HG02759 (cell line): ENCODE results near the gene NPAS1.
"Not testable (repeated sequence)": the region's sequence is repeated elsewhere in the genome, so short reads cannot be mapped to it uniquely, and the experiment has no call there.

ENCODE experiments used
- ATAC-seq: cut with Tn5 transposase; IDR thresholded peaks from one replicate; pipeline ENCODE4 v1.9.1; 2021; ENCODE audit warnings: mild to moderate bottlenecking, moderate library complexity; ENCODE audit not compliant: unreplicated experiment

NPAS1 gene

DNA sequence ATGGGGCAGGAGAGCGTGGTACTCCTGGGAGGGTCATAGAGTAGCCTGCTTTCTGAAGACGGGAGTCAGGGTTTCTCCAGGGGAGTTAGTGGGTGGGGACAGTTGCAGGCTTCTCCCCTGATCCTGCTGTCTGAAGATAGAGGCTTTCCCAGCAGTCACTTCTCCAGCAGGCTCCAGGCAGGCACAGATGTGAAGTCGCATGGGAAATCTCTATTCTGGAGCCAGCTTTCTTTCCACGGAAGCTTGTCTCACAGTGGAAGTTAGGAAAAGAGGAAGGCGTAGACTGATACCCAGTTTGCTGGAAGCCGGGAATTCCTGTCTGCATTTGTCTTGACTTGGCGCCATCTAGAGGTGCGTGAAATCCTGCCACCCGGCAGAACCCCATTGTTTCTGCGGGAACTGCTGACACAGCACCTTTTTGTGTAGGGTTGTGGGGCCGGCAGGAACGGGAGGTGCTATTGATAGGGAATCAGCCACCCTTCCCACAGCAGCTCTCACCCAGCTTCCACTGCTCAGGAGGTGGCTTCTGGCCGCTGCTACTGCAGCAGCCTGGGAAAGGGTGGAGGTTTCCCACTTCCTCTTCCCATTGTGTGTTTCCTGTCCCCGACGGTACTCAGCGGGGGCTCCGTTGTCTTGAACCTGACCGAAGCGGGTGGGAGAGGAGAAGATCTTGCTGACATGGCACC, 28.5 kb upstream of the NPAS1 start:
- no peak for ATAC-seq

DNA sequence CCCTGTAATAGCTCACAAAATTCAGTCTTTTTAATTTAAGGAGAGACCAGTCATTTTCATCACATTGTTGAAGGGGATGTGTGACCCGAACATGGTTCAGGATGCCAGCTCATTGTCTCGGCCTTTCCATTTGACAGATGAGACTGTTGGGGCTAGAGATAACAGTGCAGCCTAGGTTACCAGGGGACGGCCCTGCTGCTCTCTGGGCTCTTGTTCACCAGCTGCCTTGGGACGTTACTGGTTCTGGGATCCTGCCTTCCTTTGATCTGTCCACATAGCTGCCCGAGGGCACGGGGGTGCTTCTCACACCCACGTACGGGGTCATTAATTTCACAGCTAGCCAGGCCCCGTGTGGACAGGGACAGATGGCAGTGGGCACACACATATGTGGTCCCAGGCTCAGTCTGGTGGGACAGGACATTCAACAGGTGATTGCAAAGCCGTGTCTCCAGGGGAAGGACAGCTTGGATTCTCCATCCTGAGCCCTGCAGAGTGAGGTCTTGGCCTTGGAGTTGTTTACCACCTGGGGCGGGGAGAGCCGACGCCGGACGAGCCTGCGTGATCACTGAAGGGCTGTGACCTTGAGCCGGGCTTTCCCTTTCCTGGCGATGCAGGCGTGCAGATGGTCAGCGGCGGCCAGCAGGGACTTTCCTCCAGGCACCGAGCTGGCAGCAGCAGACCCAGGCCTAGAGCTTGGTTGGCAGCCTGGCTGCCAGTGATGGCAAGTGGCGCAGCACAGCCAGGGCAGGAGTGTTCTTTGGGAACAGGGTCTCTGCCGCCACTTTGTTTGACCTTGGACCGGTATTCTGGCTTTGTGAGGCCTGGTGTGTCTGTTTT, 26.7 kb upstream of the NPAS1 start:
- ATAC-seq: no peak

DNA sequence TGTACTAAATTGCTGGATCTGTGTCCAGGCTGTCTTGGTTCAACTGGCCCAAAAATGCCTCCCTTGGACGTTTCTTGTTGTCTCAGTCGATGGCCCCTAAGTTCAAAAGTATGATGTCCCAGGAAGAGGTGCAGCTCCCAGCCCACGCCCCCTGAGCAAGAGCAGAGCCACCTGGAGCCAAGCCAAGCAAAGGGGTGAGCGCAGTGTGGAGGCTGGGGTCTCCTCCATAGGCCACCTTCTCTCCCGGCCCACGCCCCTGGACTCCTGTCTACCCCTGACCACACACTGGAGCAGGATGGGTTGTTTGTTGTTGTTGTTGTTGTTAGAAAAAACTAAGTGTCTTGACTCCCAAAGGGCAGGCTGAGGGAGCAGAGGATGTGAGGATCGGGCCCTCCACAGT, 26.0 kb upstream of the NPAS1 start:
- no peak for ATAC-seq

DNA sequence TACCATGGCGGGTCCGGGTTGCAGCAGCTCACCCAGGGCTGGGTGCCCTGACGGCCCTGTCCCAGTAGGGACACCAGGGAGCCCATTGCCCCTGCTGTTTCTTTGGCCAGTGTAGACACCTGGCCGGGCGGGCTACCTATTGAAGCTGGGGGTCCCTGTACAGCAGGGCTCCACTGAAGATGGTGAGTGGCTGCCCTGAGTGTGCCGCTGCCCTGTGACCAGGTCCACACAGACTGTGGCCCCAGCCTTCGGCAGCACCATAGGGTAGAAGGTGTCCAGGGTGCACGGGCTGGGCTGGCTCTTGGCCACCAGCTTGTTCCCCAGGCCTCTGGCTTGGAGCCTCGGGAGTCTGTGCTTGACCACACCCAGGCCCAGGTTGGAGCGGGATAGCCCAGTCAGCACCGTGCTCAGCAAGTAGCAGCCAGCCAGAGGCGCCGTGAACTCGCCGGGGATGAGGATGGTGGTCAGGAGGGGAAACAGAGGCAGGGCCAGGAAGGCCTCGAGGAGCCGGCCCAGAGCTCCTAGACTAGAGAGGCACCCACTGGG, 25.4 kb upstream of the NPAS1 start:
- no peak for ATAC-seq

DNA sequence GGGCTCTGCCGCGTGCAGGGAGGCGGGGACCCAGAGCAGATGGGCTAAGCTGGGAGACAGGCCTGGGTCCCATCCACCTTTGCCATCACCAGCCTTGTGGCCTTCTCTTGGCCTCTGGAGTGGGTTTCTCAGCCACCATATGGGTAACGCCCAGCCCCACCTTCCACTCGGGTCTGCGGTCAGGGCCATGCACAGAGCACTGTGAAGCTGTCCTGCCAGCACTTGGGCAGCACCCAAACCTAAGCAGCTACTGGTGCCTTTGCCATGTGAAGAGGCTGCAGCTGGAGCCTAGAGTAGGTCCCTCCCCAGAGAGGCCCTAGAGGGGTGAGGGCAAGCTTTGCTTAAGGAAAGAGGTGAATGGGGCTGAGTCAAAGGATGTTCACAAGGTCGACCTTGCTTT, 24.1 kb upstream of the NPAS1 start:
- no peak for ATAC-seq

DNA sequence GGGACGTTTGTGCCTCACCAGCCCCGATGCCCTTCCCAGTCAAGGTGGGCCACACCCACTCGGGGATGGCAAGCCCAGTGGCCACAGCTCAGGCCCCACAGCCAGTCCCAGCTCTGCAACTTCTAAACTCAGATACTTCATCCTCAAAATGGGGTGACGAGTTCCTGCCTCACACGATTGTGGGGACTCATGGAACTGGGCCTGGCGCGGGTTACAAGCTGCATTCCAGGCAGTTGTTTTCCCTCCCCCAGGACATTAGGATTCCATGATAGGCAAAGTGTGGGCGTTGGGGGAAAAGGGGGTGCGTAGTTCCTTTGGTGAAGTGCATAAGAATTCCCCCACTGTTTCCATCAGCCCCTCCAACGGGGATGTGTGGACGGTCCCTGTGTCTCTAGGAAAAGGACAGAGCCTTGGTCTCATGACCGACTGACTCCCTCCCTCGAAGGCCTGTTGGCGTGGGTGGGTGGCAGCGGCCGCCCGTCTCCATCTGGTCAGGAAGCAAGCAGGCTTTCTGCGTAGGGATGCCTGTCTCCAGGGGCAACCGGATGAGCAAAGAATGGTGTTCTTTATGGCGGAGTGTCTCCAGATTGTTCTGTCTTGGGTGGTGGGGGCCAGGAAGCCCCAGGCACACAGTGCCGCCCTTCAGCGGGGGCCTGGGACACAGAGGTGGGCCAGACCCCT, 21.1 kb upstream of the NPAS1 start:
- ATAC-seq: no peak

DNA sequence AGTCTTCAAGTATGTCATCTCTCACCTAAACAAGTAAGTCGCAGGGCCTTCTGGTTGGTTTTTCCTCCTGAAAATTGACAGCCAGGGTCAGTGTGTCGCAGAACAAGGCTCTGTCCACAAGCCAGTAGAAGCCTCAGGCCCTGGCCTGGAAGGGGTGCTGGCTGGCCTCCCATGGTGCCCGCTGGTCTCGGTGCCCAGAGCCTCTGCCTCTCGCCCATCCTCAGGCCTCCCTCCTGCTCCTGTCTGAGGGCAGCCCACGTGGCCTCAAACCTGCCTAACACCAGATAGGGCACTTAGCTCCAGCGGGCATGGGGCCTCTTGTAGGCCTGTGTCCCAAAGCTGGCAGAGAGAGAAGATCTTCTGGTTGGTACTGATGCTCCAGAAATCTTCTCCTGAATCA, 20.3 kb upstream of the NPAS1 start:
- no peak for ATAC-seq

DNA sequence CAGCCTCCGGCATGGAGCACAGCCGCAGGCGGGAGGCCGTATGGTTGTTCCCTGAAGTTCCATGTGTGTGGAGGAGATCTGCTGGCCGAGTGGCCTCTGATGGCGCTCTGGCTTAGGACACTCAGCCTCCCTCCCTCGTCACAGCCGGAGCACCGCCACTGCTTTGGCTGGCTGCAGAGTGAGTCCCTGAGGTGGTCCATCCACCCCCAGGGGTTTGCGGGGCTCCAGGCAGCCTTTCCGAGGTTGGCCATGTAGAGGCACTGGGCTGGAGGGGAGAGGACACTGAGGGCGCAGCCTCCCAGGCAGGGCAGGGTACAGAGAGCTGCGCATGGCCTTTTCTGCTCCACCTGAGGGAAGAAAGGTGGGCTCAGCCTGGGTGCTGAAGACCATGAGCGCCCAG, 19.8 kb upstream of the NPAS1 start:
- ATAC-seq: no peak

DNA sequence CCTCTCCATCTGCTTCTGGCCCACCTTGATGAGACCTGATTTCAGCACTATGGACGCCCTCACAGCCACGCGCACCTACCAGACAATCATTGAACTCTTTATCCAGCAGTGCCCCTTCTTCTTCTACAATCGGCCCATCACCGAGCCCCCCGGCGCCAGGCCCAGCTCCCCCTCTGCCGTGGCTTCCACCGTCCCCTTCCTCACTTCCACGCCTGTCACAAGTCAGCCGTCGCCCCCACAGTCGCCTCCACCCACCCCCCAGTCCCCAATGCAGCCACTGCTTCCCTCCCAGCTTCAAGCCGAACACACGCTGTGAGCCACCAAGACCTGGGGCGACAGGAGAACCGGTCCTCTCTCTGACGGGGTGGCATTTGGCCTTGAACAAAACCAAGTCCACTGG, 19.3 kb upstream of the NPAS1 start:
- no peak for ATAC-seq

DNA sequence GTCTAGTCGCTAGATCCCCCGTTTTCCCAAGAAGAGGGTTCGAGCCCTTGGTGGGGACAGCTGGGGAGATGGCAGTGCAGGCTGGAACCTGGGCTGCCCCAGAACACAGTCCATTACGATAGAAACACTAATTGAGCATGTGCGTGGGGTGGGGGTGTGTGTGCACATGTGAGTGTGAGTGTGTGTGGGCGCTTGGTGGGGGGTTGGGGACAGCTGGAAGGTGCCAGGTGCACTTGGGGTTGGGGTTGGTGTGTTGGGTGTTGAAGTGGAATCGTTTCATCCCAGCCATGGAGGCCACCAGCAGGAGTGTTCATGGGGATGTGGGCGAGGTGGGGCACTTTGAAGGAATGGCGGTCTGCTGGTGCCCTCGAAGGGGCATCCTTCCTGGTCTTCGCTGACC, 18.1 kb upstream of the NPAS1 start:
- no peak for ATAC-seq

DNA sequence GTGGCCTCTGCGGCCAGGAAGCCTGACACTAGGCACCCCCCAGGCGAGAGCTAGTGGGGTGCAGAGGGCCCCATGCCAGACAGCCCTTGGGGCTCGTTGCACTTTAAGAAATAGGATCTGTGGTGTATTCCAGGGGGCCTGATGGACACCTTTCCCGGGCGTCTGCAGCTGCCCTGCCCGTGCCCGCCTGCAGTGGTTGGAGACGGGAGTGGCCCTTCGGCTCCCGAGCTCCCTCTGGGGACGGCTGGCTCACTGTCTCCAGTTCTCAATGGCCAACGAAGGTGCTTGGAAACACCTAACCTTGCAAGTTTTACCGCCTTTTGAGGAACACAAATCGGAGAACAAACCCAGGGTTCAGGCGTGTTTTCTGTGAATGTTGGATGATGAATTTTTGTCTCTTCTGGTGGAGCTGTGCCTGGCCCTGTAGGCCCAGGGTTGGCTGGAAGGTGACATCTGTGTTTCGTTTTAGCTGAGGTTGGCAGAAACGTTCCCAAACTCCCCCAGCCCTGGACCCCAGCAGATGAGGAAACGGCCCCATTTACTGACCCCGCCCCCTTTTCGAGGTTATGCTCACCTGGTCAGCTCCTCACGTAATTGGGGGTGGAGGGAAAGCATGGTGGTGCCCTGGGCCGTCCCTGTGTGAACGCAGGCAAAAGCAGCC, 17.4 kb upstream of the NPAS1 start:
- no peak for ATAC-seq

DNA sequence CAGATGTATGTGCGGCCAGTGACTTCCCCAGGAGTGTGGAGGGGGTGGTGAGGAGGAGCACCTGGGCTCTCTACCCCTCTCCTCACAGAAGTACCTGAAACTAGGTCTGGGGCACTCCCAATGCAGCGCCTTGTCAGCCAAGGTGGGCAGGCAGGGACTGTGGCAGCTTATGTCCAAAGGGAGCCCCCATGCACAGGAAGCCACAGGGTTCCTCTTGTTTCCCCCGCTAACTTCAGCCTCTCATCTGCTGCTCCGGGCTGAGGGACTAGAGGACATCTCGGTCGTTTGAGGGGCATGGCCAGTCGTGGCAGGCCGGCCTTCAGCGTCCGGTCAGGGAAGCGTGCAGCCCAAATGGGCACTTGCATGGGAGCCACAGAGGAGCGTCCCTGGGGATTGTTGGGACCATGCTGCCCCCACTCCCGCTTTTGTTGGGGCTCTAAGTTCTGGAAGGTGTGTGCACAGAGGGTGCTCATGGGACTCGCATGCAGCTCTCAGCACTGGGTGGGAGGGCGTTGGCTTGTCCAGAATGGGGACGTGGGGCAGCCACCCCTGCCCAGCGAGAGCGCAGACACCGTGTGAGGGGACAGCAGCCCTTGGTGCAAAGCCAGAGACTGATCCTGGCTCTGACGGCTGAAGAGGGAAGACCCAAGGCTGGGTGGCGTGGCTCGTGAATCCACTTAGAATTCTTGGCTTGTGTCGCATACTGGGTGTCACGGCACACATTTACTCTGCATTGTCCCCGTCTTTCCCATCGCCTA, 16.6 kb upstream of the NPAS1 start:
- no peak for ATAC-seq

DNA sequence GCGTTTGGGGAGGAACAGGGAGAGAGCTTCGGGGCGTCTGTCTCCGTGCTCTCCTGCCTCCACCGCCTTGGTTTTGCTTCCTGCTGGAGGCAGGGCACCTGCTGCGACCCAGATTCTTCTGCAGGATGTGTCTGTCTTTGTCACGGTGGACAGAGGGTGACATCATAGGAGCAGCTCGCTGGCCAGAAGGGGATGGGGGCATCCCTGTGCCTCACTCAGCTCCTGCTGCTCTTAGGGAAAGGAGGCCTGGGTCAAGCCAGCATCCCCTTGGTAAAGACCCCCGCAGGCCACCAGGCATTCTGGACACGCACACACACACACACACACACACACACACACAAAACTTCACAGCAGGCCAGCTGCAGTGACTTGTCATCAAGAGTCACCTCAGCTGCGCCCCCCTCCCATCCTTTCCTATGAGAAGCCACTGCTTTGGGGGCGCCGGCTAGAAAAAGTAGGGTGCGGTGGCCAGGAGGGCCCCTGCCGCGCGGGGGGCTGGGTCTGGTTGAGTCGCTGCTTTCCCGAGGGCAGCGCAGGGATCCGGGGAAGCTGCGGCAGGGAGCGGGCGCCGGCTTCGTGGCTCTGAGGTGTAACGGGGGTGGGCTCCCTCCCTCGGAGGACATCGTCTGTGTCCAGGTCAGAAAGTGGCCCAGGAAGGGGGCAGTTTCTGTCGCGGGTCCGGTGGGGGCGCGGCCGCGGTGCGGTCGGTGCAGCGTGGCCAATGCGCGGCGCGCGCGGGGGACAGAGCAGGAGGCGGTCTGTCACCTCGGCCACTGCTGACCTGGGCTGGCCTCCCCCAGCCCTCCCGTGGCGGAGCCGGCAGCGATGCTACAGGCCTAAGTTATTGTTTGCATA, 15.8 kb upstream of the NPAS1 start:
- ATAC-seq: no peak

DNA sequence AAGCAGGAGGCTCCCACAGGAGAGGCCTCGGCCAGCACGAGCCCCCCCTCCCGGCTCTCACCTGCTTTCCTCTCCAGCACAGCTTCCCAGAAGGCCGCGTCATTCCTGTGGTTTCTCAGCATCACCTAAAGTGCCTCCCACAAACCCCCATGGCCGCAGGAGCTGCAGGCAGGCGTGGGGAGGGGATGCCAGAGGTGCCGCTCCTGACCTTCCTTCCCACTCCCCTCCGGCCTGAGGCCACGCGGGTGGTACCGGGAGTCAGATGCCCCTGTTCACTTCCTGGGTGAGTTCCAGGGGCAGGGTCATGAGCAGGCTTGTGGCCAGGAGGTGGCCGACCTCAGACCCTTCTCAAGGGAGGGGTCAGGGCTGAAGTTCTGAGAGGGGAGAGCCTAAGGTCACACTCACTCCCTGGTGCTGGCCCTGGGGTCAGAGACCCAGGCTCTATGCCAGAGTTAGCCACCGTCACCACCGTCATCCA, 14.4 kb upstream of the NPAS1 start:
- no peak for ATAC-seq

DNA sequence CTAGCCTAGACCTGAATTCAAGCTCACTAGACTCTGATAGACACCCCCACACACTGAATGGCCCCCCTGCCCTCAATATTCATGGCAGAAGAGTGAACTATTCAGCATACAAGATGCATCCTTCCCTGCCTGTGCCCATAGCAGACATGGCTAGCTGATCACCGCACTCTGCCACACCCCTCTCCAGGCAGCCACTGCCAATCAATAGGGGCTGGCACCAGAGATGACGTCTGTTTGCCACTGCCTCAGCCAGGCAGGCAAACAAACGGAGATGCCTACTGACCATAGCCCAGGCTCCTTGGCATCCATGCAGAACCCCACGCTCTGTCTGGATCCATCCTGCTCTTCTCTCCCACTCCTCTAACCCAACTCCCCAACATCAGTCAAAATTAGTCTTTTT, 13.8 kb upstream of the NPAS1 start:
- ATAC-seq: no peak

DNA sequence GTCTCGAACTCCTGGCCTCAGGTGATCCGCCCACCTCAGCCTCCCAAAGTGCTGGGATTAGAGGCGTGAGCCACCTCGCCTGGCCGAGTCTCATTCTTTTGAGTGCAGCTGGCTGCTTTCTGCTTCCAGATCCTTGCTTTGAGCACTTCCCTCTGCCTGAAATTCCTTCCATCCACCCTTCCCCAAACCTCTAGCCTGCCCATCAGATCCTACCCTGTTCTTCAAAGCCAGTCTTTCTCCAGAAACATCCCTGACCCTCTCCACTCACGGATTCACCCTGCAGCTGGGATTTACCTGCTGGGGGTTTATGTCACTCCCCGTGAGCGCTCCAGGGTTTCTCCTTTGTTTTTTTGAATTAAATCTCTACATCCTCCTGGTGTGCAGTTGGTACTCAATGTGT, 13.1 kb upstream of the NPAS1 start:
- no peak for ATAC-seq

DNA sequence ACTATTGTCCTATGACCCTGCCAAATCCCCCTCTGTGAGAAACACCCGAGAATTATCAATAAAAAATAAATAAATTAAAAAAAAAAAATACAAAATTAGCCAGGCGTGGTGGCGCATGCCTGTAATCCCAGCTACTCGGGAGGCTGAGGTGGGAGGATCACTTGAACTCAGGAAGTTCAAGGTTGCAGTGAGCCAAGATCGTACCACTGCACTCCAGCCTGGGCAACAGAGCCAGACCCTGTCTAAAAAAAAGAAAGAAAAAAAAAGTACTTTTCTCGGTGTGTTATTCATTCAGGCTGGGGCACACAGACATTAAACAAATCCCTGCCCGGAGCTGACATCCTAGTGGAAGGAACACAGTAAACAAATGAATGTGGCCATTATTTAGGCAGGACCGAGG, 9.1 kb upstream of the NPAS1 start:
- ATAC-seq: not testable (repeated sequence)

DNA sequence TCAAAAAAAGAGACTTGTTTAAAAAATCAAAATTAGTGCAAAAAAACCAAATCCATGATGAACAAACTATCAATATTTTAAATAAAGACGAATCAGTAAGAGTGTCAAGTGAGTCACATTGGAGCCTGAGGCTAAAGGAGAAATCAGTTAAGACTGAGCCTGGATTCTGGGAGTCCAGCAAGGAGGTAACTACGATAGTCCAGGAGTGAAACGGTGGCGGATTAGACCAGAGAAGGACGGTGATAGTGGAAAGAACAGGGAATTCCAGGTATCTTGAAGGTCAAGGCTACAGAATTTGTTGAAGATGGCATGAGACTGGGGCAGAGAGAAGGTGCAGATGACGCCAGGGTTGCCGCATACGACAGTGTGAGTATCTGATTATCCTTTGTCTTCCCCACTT, 7.0 kb upstream of the NPAS1 start:
- no peak for ATAC-seq

DNA sequence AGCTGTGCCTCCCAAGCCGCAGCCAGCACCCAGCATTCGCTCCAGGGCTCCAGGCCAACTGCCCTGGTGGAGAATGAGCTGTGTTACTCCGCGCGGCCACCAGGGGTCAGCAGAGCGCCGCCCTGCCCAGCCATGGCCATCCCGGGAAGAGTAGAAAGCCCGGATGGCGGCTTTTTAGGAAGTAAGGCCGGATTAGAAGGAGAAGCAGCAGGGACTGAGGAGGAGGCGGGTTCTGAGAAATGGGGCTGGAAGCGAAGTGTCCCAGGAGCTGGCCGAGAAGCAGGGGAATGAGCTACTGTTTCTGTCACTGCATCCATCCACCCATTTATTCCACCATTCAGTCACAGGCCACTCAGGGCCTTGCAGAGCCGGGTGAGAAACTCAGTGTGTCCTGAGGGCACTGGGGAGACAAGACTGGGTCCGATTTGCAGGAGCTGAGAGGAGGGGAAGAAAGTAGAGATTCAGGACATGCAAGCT, 6.6 kb upstream of the NPAS1 start:
- ATAC-seq: no peak
